Common myeloid progenitor, CD34-positive (primary cell): Measurements from ENCODE around the gene RNASE13.

Experiments
- CTCF ChIA-PET: fragments of 350-600 bp; sonication (Branson Sonifier 250); formaldehyde crosslinking; loops from one replicate; lab custom pipeline; 2021; ENCODE audit warnings: antibody characterized with exemption; lab: Charles Lee
- POLR2A ChIA-PET: fragments of 350-600 bp; sonication (Branson Sonifier 250); formaldehyde crosslinking; loops from one replicate; lab custom pipeline; 2021; ENCODE audit warnings: antibody characterized with exemption; lab: Charles Lee
- DNase-seq, 3 donors: peaks; one replicate each; pipeline versions ENCODE4 v3.0.0 to v3.0.0-alpha.2; 2013
- H3K27ac ChIP-seq, 2 experiments: 1 replicate in 1 of 2; 2 replicates in 1 of 2; pipeline ENCODE4 v1.7.0; 2013; ENCODE audit warnings: inconsistent platforms in 2 of 2, low read length in 2 of 2, mild to moderate bottlenecking in 2 of 2, low read depth in 1 of 2, moderate library complexity in 1 of 2; ENCODE audit not compliant: severe bottlenecking in 2 of 2, insufficient read depth in 1 of 2, poor library complexity in 1 of 2
- H3K27me3 ChIP-seq, 5 experiments: replicated peaks in 2 of 5; 1 replicate in 3 of 5; 2 replicates in 2 of 5; pipeline versions ENCODE4 v1.6.1 to v1.7.0; 2013; ENCODE audit warnings: low read length in 4 of 5, mild to moderate bottlenecking in 2 of 5, moderate library complexity in 2 of 5, inconsistent platforms in 1 of 5; ENCODE audit not compliant: insufficient read depth in 5 of 5, control insufficient read depth in 4 of 5
- H3K36me3 ChIP-seq, 4 experiments: 1 replicate in 2 of 4; 2 replicates in 2 of 4; pipeline versions ENCODE4 v1.6.1 to v1.7.0; 2013; ENCODE audit warnings: low read length in 3 of 4, control low read depth in 1 of 4, mild to moderate bottlenecking in 1 of 4; ENCODE audit not compliant: control insufficient read depth in 4 of 4, insufficient read depth in 4 of 4
- H3K4me1 ChIP-seq, 4 experiments: 1 replicate in 3 of 4; 2 replicates in 1 of 4; pipeline versions ENCODE4 v1.6.1 to v1.7.1; 2013; ENCODE audit warnings: low read length in 3 of 4, mild to moderate bottlenecking in 3 of 4, control low read depth in 1 of 4, inconsistent platforms in 1 of 4, moderate library complexity in 1 of 4; ENCODE audit not compliant: control insufficient read depth in 4 of 4, insufficient read depth in 4 of 4; ENCODE audit errors: control extremely low read depth in 1 of 4
- H3K4me3 ChIP-seq, 7 experiments: 1 replicate in 4 of 7; 2 replicates in 3 of 7; pipeline versions ENCODE4 v1.5.1 to v1.7.0; 2013; ENCODE audit warnings: mild to moderate bottlenecking in 7 of 7, low read length in 6 of 7, moderate library complexity in 6 of 7, inconsistent platforms in 2 of 7, low read depth in 2 of 7, control low read depth in 1 of 7; ENCODE audit not compliant: insufficient read depth in 4 of 7, control insufficient read depth in 1 of 7; ENCODE audit errors: extremely low read depth in 1 of 7
- H3K9me3 ChIP-seq, 5 experiments: 1 replicate in 4 of 5; 2 replicates in 1 of 5; pipeline versions ENCODE4 v1.6.1 to v1.7.1; 2013; ENCODE audit warnings: low read length in 4 of 5, mild to moderate bottlenecking in 2 of 5, inconsistent platforms in 1 of 5, low read depth in 1 of 5, moderate library complexity in 1 of 5; ENCODE audit not compliant: control insufficient read depth in 4 of 5, insufficient read depth in 2 of 5; ENCODE audit errors: control extremely low read depth in 1 of 5
- WGBS: methylation state at CpG from one replicate; pipeline ENCODE4 v1.1.5; 2013; ENCODE audit not compliant: insufficient coverage; 5-methylcytosine and 5-hydroxymethylcytosine counted together

Gene RNASE13

GRCh38 chr14:21077672-21078071 is 43.1 kb upstream of the RNASE13 start:
- ChIA-PET POLR2A (no interaction called here), CTCF (interaction anchor here (1.0 to 3.9 kb wide), 5 partner anchors 9 to 27 kb away, joined by 3 to 15 read pairs (median 7); no protein-coding TSS in a partner anchor)
- Histone ChIP-seq H3K27me3 (no peaks in the 10 kb centered on the region), H3K4me3 (no peak overlapping the region), H3K4me1 (peaks cover 0 to 7% (median 4%) of the 10 kb centered on the region in 4 experiments), H3K36me3 (peaks cover 2 to 76% (median 51%) of the 10 kb centered on the region in 4 experiments), H3K9me3 (no peaks in the 10 kb centered on the region), H3K27ac (no peak overlapping the region)
- no peak for DNase-seq
- WGBS: 100% methylated on average over 2 of the region's 2 CpGs

GRCh38 chr14:21075719-21076437 is 41.3 kb upstream of the RNASE13 start:
- peaks cover 2 to 60% (median 40%) of the 10 kb centered on the region in 4 experiments for H3K36me3 ChIP-seq
- H3K9me3 ChIP-seq: no peaks in the 10 kb centered on the region
- H3K4me3 ChIP-seq: no peak overlapping the region
- no peaks in the 10 kb centered on the region for H3K27me3 ChIP-seq
- no peak overlapping the region for H3K27ac ChIP-seq
- ChIA-PET CTCF (interaction anchor here (1.5 to 6.2 kb wide), 3 partner anchors 10 to 29 kb away, joined by 3 to 124 read pairs (median 12); no protein-coding TSS in a partner anchor), POLR2A (no interaction called here)
- WGBS: 97% methylated on average over 9 of the region's 9 CpGs
- peaks cover 5 to 23% (median 20%) of the 10 kb centered on the region in 4 experiments for H3K4me1 ChIP-seq
- DNase-seq: no peak

GRCh38 chr14:21074398-21075272 is 40.0 kb upstream of the RNASE13 start:
- WGBS: 97% methylated on average over 23 of the region's 26 CpGs
- CTCF ChIA-PET: interaction anchor here (0.6 to 6.2 kb wide), 8 partner anchors 11 to 121 kb away, joined by 3 to 135 read pairs (median 4); partner anchors contain the start of gene TMEM253
- no peak for DNase-seq
- Histone ChIP-seq H3K4me3 (no peak overlapping the region), H3K27ac (no peak overlapping the region), H3K4me1 (peaks cover 5 to 32% (median 30%) of the 10 kb centered on the region in 4 experiments), H3K27me3 (peaks cover 0 to 3% (median 0%) of the 10 kb centered on the region in 5 experiments), H3K36me3 (peaks cover 2 to 54% (median 32%) of the 10 kb centered on the region in 4 experiments), H3K9me3 (no peaks in the 10 kb centered on the region)
- POLR2A ChIA-PET: no interaction called here

GRCh38 chr14:21073921-21074320 is 39.3 kb upstream of the RNASE13 start:
- H3K27ac ChIP-seq: no peak overlapping the region
- peaks cover 0 to 10% (median 5%) of the 10 kb centered on the region in 5 experiments for H3K27me3 ChIP-seq
- no peak for DNase-seq
- H3K4me1 ChIP-seq: peaks cover 5 to 39% (median 37%) of the 10 kb centered on the region in 4 experiments
- 97% methylated on average over 8 of the region's 9 CpGs for WGBS
- H3K4me3 ChIP-seq: no peak overlapping the region
- H3K36me3 ChIP-seq: peaks cover 2 to 47% (median 28%) of the 10 kb centered on the region in 4 experiments
- ChIA-PET POLR2A (no interaction called here), CTCF (interaction anchor here (0.6 to 6.2 kb wide), 6 partner anchors 12 to 120 kb away, joined by 3 to 135 read pairs (median 50); partner anchors contain the start of gene TMEM253)
- no peaks in the 10 kb centered on the region for H3K9me3 ChIP-seq

GRCh38 chr14:21072781-21073339 is 38.3 kb upstream of the RNASE13 start:
- CTCF ChIA-PET: interaction anchor here (0.9 to 6.2 kb wide), 5 partner anchors 13 to 58 kb away, joined by 6 to 135 read pairs (median 93); partner anchors contain the start of gene TMEM253
- Histone ChIP-seq H3K4me3 (no peak overlapping the region), H3K9me3 (no peaks in the 10 kb centered on the region), H3K4me1 (peaks cover 8 to 45% (median 42%) of the 10 kb centered on the region in 4 experiments), H3K27me3 (peaks cover 0 to 15% (median 6%) of the 10 kb centered on the region in 5 experiments), H3K27ac (no peak overlapping the region), H3K36me3 (peaks cover 2 to 37% (median 21%) of the 10 kb centered on the region in 4 experiments)
- 73% methylated on average over 4 of the region's 9 CpGs for whole genome bisulfite sequencing
- POLR2A ChIA-PET: no interaction called here
- no peak for DNase-seq

GRCh38 chr14:21072031-21072473 is 37.4 kb upstream of the RNASE13 start:
- Histone ChIP-seq H3K27ac (peak overlapping the region; percentile 25 to 73), H3K4me1 (peaks cover 8 to 45% (median 42%) of the 10 kb centered on the region in 4 experiments), H3K9me3 (no peaks in the 10 kb centered on the region), H3K27me3 (peaks cover 0 to 15% (median 6%) of the 10 kb centered on the region in 5 experiments), H3K36me3 (peaks cover 2 to 32% (median 19%) of the 10 kb centered on the region in 4 experiments), H3K4me3 (peak overlapping the region in 6 of 7 experiments; percentile 53 to 88 (median 75))
- peak; percentile 25 to 53 (median 49) for DNase-seq
- ChIA-PET POLR2A (interaction anchor here (1.0 to 1.1 kb wide), 2 partner anchors 25 to 32 kb away, joined by 3 to 4 read pairs; no protein-coding TSS in a partner anchor), CTCF (interaction anchor here (3.3 to 6.2 kb wide), 4 partner anchors 14 to 57 kb away, joined by 23 to 135 read pairs (median 108); partner anchors contain the start of gene TMEM253)
- WGBS: 0% methylated on average over 1 of the region's 4 CpGs
